Kidney (tissue), 14 donors: ENCODE measurements around the gene PLD5. TPM values are rescaled to one million over a fixed set of nuclear protein-coding genes. Genes with fewer than 3 reads are reported as not detected.
A peak's percentile ranks its signal among the peaks of the same experiment; 100 is the strongest.
"Not testable (repeated sequence)": the region's sequence is repeated elsewhere in the genome, so short reads cannot be mapped to it uniquely, and the experiment has no call there.

Source experiments
- DNase-seq, 5 donors: peaks; one replicate each; pipeline ENCODE4 v3.0.0-alpha.2; 2013 to 2020
- FAIRE-seq: peaks from 2 replicates; lab custom pipeline; 2012; peaks lifted over from hg19 to GRCh38; lab: Jason Lieb, UNC
- H3K27ac ChIP-seq, 2 donors: one replicate each; pipeline ENCODE4 v1.7.0; 2013; ENCODE audit warnings: low read depth in 2 of 2, low read length in 2 of 2, inconsistent platforms in 1 of 2
- H3K27me3 ChIP-seq: one replicate; pipeline ENCODE4 v1.7.1; 2013; ENCODE audit warnings: low read length, inconsistent platforms; ENCODE audit not compliant: control insufficient read depth, insufficient read depth
- H3K36me3 ChIP-seq, 3 donors: one replicate each; pipeline versions ENCODE4 v1.7.0 to v1.7.1; 2013; ENCODE audit warnings: low read length in 3 of 3, control low read depth in 1 of 3, inconsistent platforms in 1 of 3; ENCODE audit not compliant: insufficient read depth in 3 of 3, control insufficient read depth in 2 of 3
- H3K4me1 ChIP-seq, 3 donors: one replicate each; pipeline versions ENCODE4 v1.7.0 to v1.7.1; 2013; ENCODE audit warnings: low read length in 3 of 3, inconsistent platforms in 1 of 3, low read depth in 1 of 3; ENCODE audit not compliant: control insufficient read depth in 2 of 3, insufficient read depth in 2 of 3
- H3K4me3 ChIP-seq, 3 donors: one replicate each; pipeline versions ENCODE4 v1.7.0 to v1.8.1; 2013; ENCODE audit warnings: low read length in 3 of 3, control low read depth in 1 of 3, inconsistent platforms in 1 of 3
- H3K9ac ChIP-seq, 3 donors: one replicate each; pipeline versions ENCODE4 v1.7.0 to v1.7.1; 2013; ENCODE audit warnings: low read length in 3 of 3, control low read depth in 1 of 3, inconsistent platforms in 1 of 3
- H3K9me3 ChIP-seq, 3 donors: one replicate each; pipeline versions ENCODE4 v1.7.0 to v1.7.1; 2013; ENCODE audit warnings: low read length in 3 of 3, control low read depth in 1 of 3, inconsistent platforms in 1 of 3; ENCODE audit not compliant: control insufficient read depth in 2 of 3, insufficient read depth in 1 of 3
- intact Hi-C: fragments of 100-400 bp; cut with DNase I; formaldehyde crosslinking; loops from one replicate; pipeline ENCODE4 v1.11.1; 2022
- polyA plus RNA-seq: library from polyadenylated mRNA; stranded (reverse); fragments of 350-450 nt; fragmentation: Illumina TruSeq; extraction: RNeasy Lipid Tissue Mini Kit (QIAGEN cat#74804); gene quantifications from one replicate; pipeline ENCODE4 v1.2.3, GENCODE V29; 2014; ENCODE audit warnings: low read depth, low replicate concordance; ENCODE audit not compliant: insufficient read depth
- total RNA-seq: library from RNA; stranded (reverse); fragmentation: NEBNext Ultra II Directional; extraction: Animal tissue kit (Norgen Biotek cat#: 25700); gene quantifications from one replicate; pipeline ENCODE4 v1.2.1, GENCODE V29; 2021
- TF ChIP-seq, protein P1 (sequence below): IDR thresholded peaks from 3 replicates; pipeline ENCODE4 v1.5.1; 2012; ENCODE audit warnings: mild to moderate bottlenecking, moderate library complexity, borderline replicate concordance; ENCODE audit not compliant: insufficient read depth; ENCODE audit errors: extremely low read depth
- donor health status: control.
- donor health status: control.
- donor health status: control.
- donor health status: control.
- donor health status: control.
- donor health status: DM: yes; HTN: yes; CAD: no.
- donor health status: Normal renal cell carcinoma (clear cell type).

PLD5 gene
- total and polyA plus RNA-seq, 2 donors from 2014 or later, result 0.24 to 0.47 TPM

GRCh38 chr1:242184955-242185354, 339.5 kb downstream of the PLD5 start:
- no peak for FAIRE-seq
- Histone ChIP-seq H3K9me3 (no peaks in the 10 kb centered on the region), H3K4me3 (no peak overlapping the region)

GRCh38 chr1:242179767-242180166, 344.7 kb downstream of the PLD5 start:
- H3K9ac ChIP-seq, H3K27me3 ChIP-seq, H3K4me1 ChIP-seq, intact Hi-C loops, H3K4me3 ChIP-seq, FAIRE-seq, DNase-seq, H3K9me3 ChIP-seq, H3K27ac ChIP-seq, H3K36me3 ChIP-seq: not testable (repeated sequence)

More at GRCh38 chr1:242184955-242185354, 339.5 kb downstream of the PLD5 start:
- Histone ChIP-seq H3K9ac (no peak overlapping the region), H3K27ac (no peak overlapping the region), H3K27me3 (no peaks in the 10 kb centered on the region), H3K36me3 (no peaks in the 10 kb centered on the region), H3K4me1 (no peaks in the 10 kb centered on the region)
- intact Hi-C loops, result no loop called here
- no peak for DNase-seq
- TF ChIP-seq, protein P1, sequence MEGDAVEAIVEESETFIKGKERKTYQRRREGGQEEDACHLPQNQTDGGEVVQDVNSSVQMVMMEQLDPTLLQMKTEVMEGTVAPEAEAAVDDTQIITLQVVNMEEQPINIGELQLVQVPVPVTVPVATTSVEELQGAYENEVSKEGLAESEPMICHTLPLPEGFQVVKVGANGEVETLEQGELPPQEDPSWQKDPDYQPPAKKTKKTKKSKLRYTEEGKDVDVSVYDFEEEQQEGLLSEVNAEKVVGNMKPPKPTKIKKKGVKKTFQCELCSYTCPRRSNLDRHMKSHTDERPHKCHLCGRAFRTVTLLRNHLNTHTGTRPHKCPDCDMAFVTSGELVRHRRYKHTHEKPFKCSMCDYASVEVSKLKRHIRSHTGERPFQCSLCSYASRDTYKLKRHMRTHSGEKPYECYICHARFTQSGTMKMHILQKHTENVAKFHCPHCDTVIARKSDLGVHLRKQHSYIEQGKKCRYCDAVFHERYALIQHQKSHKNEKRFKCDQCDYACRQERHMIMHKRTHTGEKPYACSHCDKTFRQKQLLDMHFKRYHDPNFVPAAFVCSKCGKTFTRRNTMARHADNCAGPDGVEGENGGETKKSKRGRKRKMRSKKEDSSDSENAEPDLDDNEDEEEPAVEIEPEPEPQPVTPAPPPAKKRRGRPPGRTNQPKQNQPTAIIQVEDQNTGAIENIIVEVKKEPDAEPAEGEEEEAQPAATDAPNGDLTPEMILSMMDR, result no peak

GRCh38 chr1:242178924-242179708, 345.4 kb downstream of the PLD5 start:
- Histone ChIP-seq H3K4me3 (no peak overlapping the region), H3K36me3 (no peaks in the 10 kb centered on the region), H3K27ac (no peak overlapping the region), H3K9me3 (no peaks in the 10 kb centered on the region), H3K4me1 (no peaks in the 10 kb centered on the region), H3K27me3 (no peaks in the 10 kb centered on the region), H3K9ac (no peak overlapping the region)
- no peak for FAIRE-seq
- DNase-seq, result peak in 2 of 5 donors; percentile 8 to 18
- TF ChIP-seq, protein P1, result no peak
- intact Hi-C loops, result no loop called here

DNA sequence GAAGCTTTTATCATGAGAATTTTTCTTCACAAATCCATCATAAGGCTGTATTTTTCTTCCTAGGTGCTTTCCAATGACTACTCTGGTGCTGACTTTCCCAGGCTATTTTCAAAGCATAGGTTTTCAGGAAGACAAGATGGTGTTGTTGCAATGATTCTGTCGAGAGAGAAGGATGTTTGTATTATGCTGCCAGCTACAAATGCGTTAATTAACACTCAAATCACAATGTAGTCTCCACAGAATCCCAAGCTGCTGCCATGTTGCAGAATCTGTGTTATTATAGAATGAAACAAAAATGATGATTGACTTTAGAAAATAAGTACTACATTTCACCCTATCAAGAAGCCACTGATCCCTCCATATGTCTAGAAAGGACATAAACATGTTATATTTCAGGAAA, 346.1 kb downstream of the PLD5 start:
- no peaks in the 10 kb centered on the region for H3K27me3 ChIP-seq
- no peaks in the 10 kb centered on the region for H3K9me3 ChIP-seq
- no peaks in the 10 kb centered on the region for H3K36me3 ChIP-seq
- FAIRE-seq (no peak), DNase-seq (no peak)
- intact Hi-C loops, result no loop called here
- no peaks in the 10 kb centered on the region for H3K4me1 ChIP-seq
- H3K27ac ChIP-seq, result no peak overlapping the region
- H3K4me3 ChIP-seq, result no peak overlapping the region
- TF ChIP-seq, protein P1, result no peak
- no peak overlapping the region for H3K9ac ChIP-seq
